ENCODE measurements around the gene GPR107. TPM values are rescaled to one million over a fixed set of nuclear protein-coding genes. Genes with fewer than 3 reads are reported as not detected.
A peak's percentile ranks its signal among the peaks of the same experiment; 100 is the strongest.

GPR107 gene
- total RNA-seq, 1 donor from 2014 or later: 24.9 TPM

- Mint-ChIP-seq H3K27me3 (ENCODE audit: insufficient read depth) (peaks cover 31% of the 10 kb centered on the region), H3K27ac (peak within 1 kb of the TSS; percentile 44), H3K4me1 (ENCODE audit: low read depth) (no peaks in the 10 kb centered on the region), H3K36me3 (ENCODE audit: low read depth) (no peaks in the 10 kb centered on the region), H3K9me3 (no peaks in the 10 kb centered on the region), H3K4me3 (peak within 1 kb of the TSS; percentile 73)
- peak; percentile 6 for DNase-seq (ENCODE audit: low spot score)
- intact Hi-C loops (cut with micrococcal nuclease): loop anchor here (2.0 kb wide), 1 partner anchor 44 kb away; no protein-coding TSS in a partner anchor
Measured at GRCh38 chr9:130172161-130172857, 118.6 kb downstream of the GPR107 start, which contains the start of gene NCS1. NCS1 (plus strand) TSS chr9:130172404; CDS start chr9:130172664, 260 bp downstream.

DNA sequence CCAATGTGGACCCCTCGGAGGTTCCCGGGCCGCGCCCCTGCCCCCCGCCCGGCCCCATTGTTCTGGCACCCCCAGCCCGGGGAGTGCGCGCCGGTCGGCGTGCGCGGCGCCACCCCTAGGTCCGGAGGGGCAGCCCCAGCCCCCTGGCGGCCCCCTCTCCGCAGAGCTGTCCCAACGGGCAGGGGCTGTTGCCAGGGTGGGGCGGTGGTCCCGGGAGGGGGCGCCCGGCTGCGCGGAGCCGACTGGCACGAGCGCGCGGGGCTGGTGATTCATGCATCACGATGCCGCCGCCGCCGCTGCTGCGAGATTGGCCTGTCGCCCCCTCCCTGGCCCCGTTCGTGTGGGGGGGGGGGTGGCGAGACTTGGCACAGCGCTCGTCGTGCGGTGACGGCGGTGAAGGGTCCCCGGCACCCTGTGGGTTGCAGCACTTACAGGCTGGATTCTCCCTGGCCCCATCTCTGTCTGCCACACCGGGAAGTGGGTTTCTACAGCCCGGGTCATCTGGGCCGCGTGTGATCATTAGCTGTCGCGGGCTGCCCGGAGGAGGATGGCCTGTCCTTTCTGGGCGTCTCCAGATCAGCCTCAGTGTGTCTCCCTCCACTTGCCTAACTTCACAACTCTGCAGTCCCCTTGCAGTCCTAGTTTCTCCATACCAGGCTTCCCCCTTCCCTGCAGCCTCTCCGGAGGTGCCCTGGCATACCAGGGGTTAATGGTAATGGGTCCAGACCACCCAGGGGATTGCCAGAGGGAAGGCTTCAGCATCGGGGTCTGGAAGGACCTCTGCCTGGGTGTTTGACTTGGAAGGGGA, 119.4 kb downstream of the GPR107 start:
- H3K4me3 Mint-ChIP-seq: peak overlapping the region; percentile 73
- H3K36me3 Mint-ChIP-seq (ENCODE audit: low read depth): no peaks in the 10 kb centered on the region
- H3K27me3 Mint-ChIP-seq (ENCODE audit: insufficient read depth): peaks cover 31% of the 10 kb centered on the region
- no peaks in the 10 kb centered on the region for H3K4me1 Mint-ChIP-seq (ENCODE audit: low read depth)
- no peak overlapping the region for H3K27ac Mint-ChIP-seq
- H3K9me3 Mint-ChIP-seq: no peaks in the 10 kb centered on the region
- no peak for DNase-seq (ENCODE audit: low spot score)
- intact Hi-C loops (cut with micrococcal nuclease): loop anchor here (2.0 kb wide), 1 partner anchor 44 kb away; no protein-coding TSS in a partner anchor

DNA sequence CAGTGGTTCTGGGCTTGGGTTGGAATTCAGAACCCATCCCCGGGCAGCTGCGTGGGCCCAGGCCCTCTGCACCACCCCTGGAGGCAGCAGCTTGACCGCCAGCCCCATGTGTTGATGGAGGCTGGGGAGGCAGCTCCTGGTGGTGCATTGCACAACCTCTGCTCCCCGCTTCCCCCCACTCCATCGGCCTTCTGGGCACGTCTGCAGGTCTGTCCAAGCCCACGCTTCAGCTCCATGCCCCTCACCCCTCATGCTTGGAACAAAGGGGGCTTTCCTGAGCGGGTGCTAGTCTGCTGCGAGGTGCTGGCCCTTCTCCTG, 119.9 kb downstream of the GPR107 start:
- no peak for DNase-seq (ENCODE audit: low spot score)
- H3K27ac Mint-ChIP-seq: no peak overlapping the region
- peak overlapping the region; percentile 2 for H3K4me3 Mint-ChIP-seq
- no peaks in the 10 kb centered on the region for H3K9me3 Mint-ChIP-seq
- no peaks in the 10 kb centered on the region for H3K36me3 Mint-ChIP-seq (ENCODE audit: low read depth)
- no peaks in the 10 kb centered on the region for H3K4me1 Mint-ChIP-seq (ENCODE audit: low read depth)
- intact Hi-C loops (cut with micrococcal nuclease): loop anchor here (2.0 kb wide), 1 partner anchor 45 kb away; no protein-coding TSS in a partner anchor
- peaks cover 32% of the 10 kb centered on the region for H3K27me3 Mint-ChIP-seq (ENCODE audit: insufficient read depth)

DNA sequence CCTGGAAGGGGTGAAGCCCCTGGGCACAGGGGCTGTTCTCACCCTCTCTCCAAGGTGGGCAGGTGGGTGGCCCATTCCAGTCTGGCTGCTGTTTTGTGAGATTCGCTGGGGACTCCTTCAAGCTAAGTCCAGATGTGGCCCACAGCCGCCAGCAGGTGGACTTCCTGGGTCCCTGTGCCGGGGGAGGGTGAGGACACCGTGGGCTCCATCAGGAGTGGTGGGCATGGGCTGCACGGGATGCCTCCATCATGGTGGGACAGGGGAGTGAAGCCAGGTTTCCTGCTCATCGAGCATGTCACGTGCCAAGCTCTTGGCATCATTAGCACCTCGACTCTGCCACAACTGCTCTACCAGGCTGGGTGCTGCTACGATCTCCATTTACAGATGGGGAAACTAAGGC, 120.3 kb downstream of the GPR107 start:
- H3K4me3 Mint-ChIP-seq: peak overlapping the region; percentile 2
- intact Hi-C loops (cut with micrococcal nuclease): no loop called here
- no peaks in the 10 kb centered on the region for H3K9me3 Mint-ChIP-seq
- no peak for DNase-seq (ENCODE audit: low spot score)
- no peaks in the 10 kb centered on the region for H3K4me1 Mint-ChIP-seq (ENCODE audit: low read depth)
- H3K27me3 Mint-ChIP-seq (ENCODE audit: insufficient read depth): peaks cover 32% of the 10 kb centered on the region
- H3K36me3 Mint-ChIP-seq (ENCODE audit: low read depth): no peaks in the 10 kb centered on the region
- no peak overlapping the region for H3K27ac Mint-ChIP-seq

- no peaks in the 10 kb centered on the region for H3K36me3 Mint-ChIP-seq (ENCODE audit: low read depth)
- peaks cover 28% of the 10 kb centered on the region for H3K27me3 Mint-ChIP-seq (ENCODE audit: insufficient read depth)
- H3K27ac Mint-ChIP-seq: no peak overlapping the region
- intact Hi-C loops (cut with micrococcal nuclease): no loop called here
- no peaks in the 10 kb centered on the region for H3K9me3 Mint-ChIP-seq
- no peak overlapping the region for H3K4me3 Mint-ChIP-seq
- DNase-seq (ENCODE audit: low spot score): no peak
- no peaks in the 10 kb centered on the region for H3K4me1 Mint-ChIP-seq (ENCODE audit: low read depth)
Measured at GRCh38 chr9:130174920-130175321, 121.2 kb downstream of the GPR107 start.

DNA sequence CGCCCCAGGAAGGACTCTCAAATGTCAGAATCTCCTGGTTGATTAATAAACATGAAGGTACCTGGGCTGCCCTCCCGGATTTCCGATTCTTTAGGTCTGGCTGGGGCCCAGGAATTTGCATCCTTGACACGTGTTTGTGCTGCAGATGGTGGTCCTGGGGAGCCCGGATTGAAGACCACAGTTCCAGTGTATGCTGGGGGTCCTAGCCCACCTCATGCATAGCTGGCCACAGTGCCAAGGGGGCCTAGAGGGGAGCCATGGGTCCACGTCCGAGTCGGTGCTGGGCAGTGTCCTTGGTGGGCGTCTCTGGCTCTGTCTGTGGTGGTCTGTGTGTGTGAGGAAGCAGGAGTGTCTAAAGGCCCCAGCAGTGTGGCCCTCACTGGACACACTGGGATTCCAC, 121.6 kb downstream of the GPR107 start:
- H3K9me3 Mint-ChIP-seq: no peaks in the 10 kb centered on the region
- H3K4me3 Mint-ChIP-seq: no peak overlapping the region
- H3K4me1 Mint-ChIP-seq (ENCODE audit: low read depth): no peaks in the 10 kb centered on the region
- intact Hi-C loops (cut with micrococcal nuclease): no loop called here
- H3K27me3 Mint-ChIP-seq (ENCODE audit: insufficient read depth): peaks cover 26% of the 10 kb centered on the region
- no peak overlapping the region for H3K27ac Mint-ChIP-seq
- DNase-seq (ENCODE audit: low spot score): no peak
- no peaks in the 10 kb centered on the region for H3K36me3 Mint-ChIP-seq (ENCODE audit: low read depth)

- intact Hi-C loops (cut with micrococcal nuclease): no loop called here
- no peak for DNase-seq (ENCODE audit: low spot score)
- H3K4me1 Mint-ChIP-seq (ENCODE audit: low read depth): no peaks in the 10 kb centered on the region
Measured at GRCh38 chr9:130176760-130177159, 123.1 kb downstream of the GPR107 start.

GRCh38 chr9:130177898-130178805, 124.4 kb downstream of the GPR107 start:
- H3K27me3 Mint-ChIP-seq (ENCODE audit: insufficient read depth): peaks cover 16% of the 10 kb centered on the region
- no peak overlapping the region for H3K27ac Mint-ChIP-seq
- no peaks in the 10 kb centered on the region for H3K9me3 Mint-ChIP-seq
- no peak for DNase-seq (ENCODE audit: low spot score)
- no peak overlapping the region for H3K4me3 Mint-ChIP-seq
- H3K36me3 Mint-ChIP-seq (ENCODE audit: low read depth): no peaks in the 10 kb centered on the region
- intact Hi-C loops (cut with micrococcal nuclease): no loop called here
- no peaks in the 10 kb centered on the region for H3K4me1 Mint-ChIP-seq (ENCODE audit: low read depth)

More at GRCh38 chr9:130176760-130177159, 123.1 kb downstream of the GPR107 start:
- H3K27ac Mint-ChIP-seq: no peak overlapping the region
- H3K27me3 Mint-ChIP-seq (ENCODE audit: insufficient read depth): peaks cover 17% of the 10 kb centered on the region
- no peaks in the 10 kb centered on the region for H3K36me3 Mint-ChIP-seq (ENCODE audit: low read depth)
- H3K4me3 Mint-ChIP-seq: no peak overlapping the region
- no peaks in the 10 kb centered on the region for H3K9me3 Mint-ChIP-seq

- Mint-ChIP-seq H3K27ac (no peak overlapping the region), H3K9me3 (no peaks in the 10 kb centered on the region), H3K4me3 (no peak overlapping the region), H3K36me3 (ENCODE audit: low read depth) (no peaks in the 10 kb centered on the region), H3K4me1 (ENCODE audit: low read depth) (no peaks in the 10 kb centered on the region), H3K27me3 (ENCODE audit: insufficient read depth) (peaks cover 5% of the 10 kb centered on the region)
- no peak for DNase-seq (ENCODE audit: low spot score)
- intact Hi-C loops (cut with micrococcal nuclease): no loop called here
Measured at GRCh38 chr9:130179331-130179907, 125.7 kb downstream of the GPR107 start.

- no peak overlapping the region for H3K27ac Mint-ChIP-seq
- H3K4me1 Mint-ChIP-seq (ENCODE audit: low read depth): no peaks in the 10 kb centered on the region
- H3K36me3 Mint-ChIP-seq (ENCODE audit: low read depth): no peaks in the 10 kb centered on the region
- no peaks in the 10 kb centered on the region for H3K9me3 Mint-ChIP-seq
- no peak overlapping the region for H3K4me3 Mint-ChIP-seq
- no peak for DNase-seq (ENCODE audit: low spot score)
- H3K27me3 Mint-ChIP-seq (ENCODE audit: insufficient read depth): peaks cover 2% of the 10 kb centered on the region
- intact Hi-C loops (cut with micrococcal nuclease): no loop called here
Measured at GRCh38 chr9:130180516-130180915, 126.8 kb downstream of the GPR107 start.

DNA sequence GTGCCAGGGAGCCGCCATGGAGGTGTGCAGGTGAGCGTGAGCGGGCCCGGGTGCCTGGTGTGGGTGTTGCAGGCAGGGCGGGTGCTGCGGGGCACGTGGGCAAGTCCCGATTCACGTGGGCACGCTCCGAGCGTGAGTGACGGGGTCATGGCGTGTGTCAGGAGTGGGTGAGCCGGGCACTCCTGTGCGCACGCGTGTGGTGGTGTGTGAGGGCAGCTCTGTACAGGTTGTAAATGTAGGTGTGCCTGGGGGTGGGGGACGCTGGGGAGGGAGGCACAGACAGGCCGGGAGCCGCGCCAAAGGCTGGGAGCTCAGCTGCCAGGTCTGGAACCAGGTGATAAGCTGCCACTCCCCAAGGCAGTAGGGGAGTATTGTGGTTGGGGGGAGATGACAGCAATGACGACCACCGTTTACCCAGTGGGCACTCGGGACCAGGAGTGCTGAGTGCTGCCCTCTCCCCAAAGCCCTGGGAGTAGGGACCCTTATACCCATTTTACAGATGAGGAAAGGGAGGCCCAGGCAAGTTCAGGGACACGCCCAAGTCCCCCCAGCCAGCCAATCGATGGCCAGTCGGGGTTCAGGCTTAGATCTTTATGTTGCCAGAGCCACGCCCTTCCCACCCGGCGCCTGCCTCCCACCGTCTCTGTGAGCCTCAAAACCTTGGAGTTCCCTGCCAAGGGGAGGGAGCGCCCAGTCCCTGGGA, 128.1 kb downstream of the GPR107 start:
- intact Hi-C loops (cut with micrococcal nuclease): no loop called here
- no peak overlapping the region for H3K27ac Mint-ChIP-seq

GRCh38 chr9:130182381-130182909, 128.7 kb downstream of the GPR107 start:
- intact Hi-C loops (cut with micrococcal nuclease): no loop called here
- no peak overlapping the region for H3K27ac Mint-ChIP-seq
- no peaks in the 10 kb centered on the region for H3K4me1 Mint-ChIP-seq (ENCODE audit: low read depth)
- no peaks in the 10 kb centered on the region for H3K9me3 Mint-ChIP-seq
- no peaks in the 10 kb centered on the region for H3K36me3 Mint-ChIP-seq (ENCODE audit: low read depth)
- H3K4me3 Mint-ChIP-seq: no peak overlapping the region
- no peak for DNase-seq (ENCODE audit: low spot score)
- peaks cover 4% of the 10 kb centered on the region for H3K27me3 Mint-ChIP-seq (ENCODE audit: insufficient read depth)

More for the DNA sequence above, 128.1 kb downstream of the GPR107 start:
- Mint-ChIP-seq H3K4me3 (no peak overlapping the region), H3K4me1 (ENCODE audit: low read depth) (no peaks in the 10 kb centered on the region), H3K9me3 (no peaks in the 10 kb centered on the region), H3K27me3 (ENCODE audit: insufficient read depth) (peaks cover 4% of the 10 kb centered on the region), H3K36me3 (ENCODE audit: low read depth) (no peaks in the 10 kb centered on the region)
- DNase-seq (ENCODE audit: low spot score): no peak

All from activated T-helper 1 cell treated with anti-CD3 and anti-CD28 coated beads, Interleukin-12 subunit alpha, Interleukin-12 subunit beta, Interleukin-2, Interleukin-4 antibody, amounts not matched to agents 30 ng/mL and 10 ng/mL and 1 ng/mL, durations not matched to agents 14 hours and 24 hours and 36 hours (primary cell).